H1 (cell line): ENCODE results near the gene SGMS1. TPM values are rescaled to one million over a fixed set of nuclear protein-coding genes. Genes with fewer than 3 reads are reported as not detected.

ENCODE experiments used
- CTCF ChIA-PET: fragments of 300-600 bp; sonication (Branson Sonifier 250); formaldehyde crosslinking; loops from one replicate; lab custom pipeline; 2021; ENCODE audit not compliant: partially characterized antibody; lab: Charles Lee
- POLR2A ChIA-PET: fragments of 300-600 bp; sonication (Branson Sonifier 250); formaldehyde crosslinking; loops from one replicate; lab custom pipeline; 2021; ENCODE audit warnings: inconsistent platforms; ENCODE audit not compliant: partially characterized antibody; lab: Charles Lee
- DNase-seq, 2 experiments: peaks; one replicate each; pipeline versions ENCODE4 v3.0.0 to v3.0.0-alpha.2; 2010 to 2022; ENCODE audit warnings: low spot score in 2 of 2, low read depth in 1 of 2, mixed read lengths in 1 of 2
- FAIRE-seq: peaks from 2 replicates; lab custom pipeline; 2011; peaks lifted over from hg19 to GRCh38; lab: Jason Lieb, UNC
- H2AFZ ChIP-seq: 2 replicates; pipeline ENCODE4 v1.8.1; 2012; ENCODE audit warnings: low read length, inconsistent platforms
- H2AK5ac ChIP-seq: 2 replicates; pipeline ENCODE4 v1.6.1; 2013; ENCODE audit warnings: low read depth, low read length
- H2BK120ac ChIP-seq: replicated peaks from 2 replicates; pipeline ENCODE3; 2013; ENCODE audit warnings: low read depth, low read length, inconsistent platforms
- H2BK12ac ChIP-seq: 2 replicates; pipeline ENCODE4 v1.6.1; 2013; ENCODE audit warnings: low read depth, low read length
- H2BK15ac ChIP-seq: 2 replicates; pipeline ENCODE4 v1.6.1; 2013; ENCODE audit warnings: low read length
- H2BK20ac ChIP-seq: 2 replicates; pipeline ENCODE4 v1.6.1; 2013; ENCODE audit warnings: low read length
- H2BK5ac ChIP-seq: 2 replicates; pipeline ENCODE4 v1.6.1; 2013; ENCODE audit warnings: low read depth, low read length
- H3K14ac ChIP-seq: 2 replicates; pipeline ENCODE4 v1.6.1; 2013; ENCODE audit warnings: inconsistent platforms; ENCODE audit not compliant: insufficient read length
- H3K18ac ChIP-seq: 2 replicates; pipeline ENCODE4 v1.6.1; 2013; ENCODE audit warnings: low read length; ENCODE audit errors: extremely low read depth
- H3K23ac ChIP-seq: 2 replicates; pipeline ENCODE4 v1.6.1; 2013; ENCODE audit warnings: inconsistent platforms; ENCODE audit not compliant: insufficient read length
- H3K23me2 ChIP-seq: 2 replicates; pipeline ENCODE4 v1.6.1; 2013; ENCODE audit warnings: low read depth, low read length
- H3K27ac ChIP-seq: 2 replicates; pipeline ENCODE4 v1.6.1; 2011; ENCODE audit warnings: low read depth, low read length, inconsistent platforms
- H3K27me3 ChIP-seq, 4 experiments: replicated peaks in 1 of 4; 1 replicate in 1 of 4; 2 replicates in 3 of 4; pipeline versions ENCODE4 v1.6.1 to v1.8.1; 2011 to 2013; ENCODE audit warnings: low read length in 3 of 4, mild to moderate bottlenecking in 3 of 4, inconsistent platforms in 2 of 4, mixed read lengths in 2 of 4, moderate library complexity in 1 of 4; ENCODE audit not compliant: control insufficient read depth in 3 of 4, insufficient read depth in 3 of 4; ENCODE audit errors: extremely low read depth in 1 of 4
- H3K36me3 ChIP-seq, 4 experiments: 2 replicates each; pipeline versions ENCODE4 v1.6.1 to v1.8.1; 2011 to 2013; ENCODE audit warnings: mild to moderate bottlenecking in 4 of 4, low read length in 3 of 4, moderate library complexity in 2 of 4, control low read depth in 1 of 4, inconsistent platforms in 1 of 4; ENCODE audit not compliant: insufficient read depth in 4 of 4, control insufficient read depth in 2 of 4
- H3K4ac ChIP-seq: replicated peaks from 2 replicates; pipeline ENCODE3; 2013; ENCODE audit warnings: low read length, low read depth, mixed read lengths, inconsistent platforms; ENCODE audit not compliant: insufficient read length
- H3K4me1 ChIP-seq, 4 experiments: replicated peaks in 1 of 4; 1 replicate in 1 of 4; 2 replicates in 3 of 4; pipeline versions ENCODE4 v1.6.1 to v1.8.1; 2011 to 2013; ENCODE audit warnings: low read length in 3 of 4, inconsistent platforms in 2 of 4, mixed read lengths in 1 of 4; ENCODE audit not compliant: insufficient read depth in 4 of 4, control insufficient read depth in 3 of 4
- H3K4me2 ChIP-seq, 2 experiments: 2 replicates each; pipeline versions ENCODE4 v1.6.1 to v1.8.1; 2011 to 2013; ENCODE audit warnings: low read depth in 2 of 2, low read length in 2 of 2, control low read depth in 1 of 2, inconsistent platforms in 1 of 2, mild to moderate bottlenecking in 1 of 2; ENCODE audit not compliant: insufficient read depth in 1 of 2
- H3K4me3 ChIP-seq, 4 experiments: fragments of 200-600, 300-600 bp in 1 of 4; sonication (generic), shearing (Covaris generic), sonication (Bioruptor Twin) in 1 of 4; 2 replicates each; pipeline versions ENCODE4 v1.5.1 to v1.8.1; 2011 to 2016; ENCODE audit warnings: low read length in 4 of 4, low read depth in 3 of 4, control low read depth in 2 of 4, inconsistent platforms in 2 of 4, mild to moderate bottlenecking in 2 of 4, mixed read lengths in 1 of 4, moderate library complexity in 1 of 4; ENCODE audit not compliant: insufficient read depth in 2 of 4; ENCODE audit errors: extremely low read depth in 1 of 4
- H3K56ac ChIP-seq: replicated peaks from 2 replicates; pipeline ENCODE3; 2013; ENCODE audit warnings: low read depth, mild to moderate bottlenecking, mixed read lengths, low read length, inconsistent platforms; ENCODE audit not compliant: insufficient read length
- H3K79me1 ChIP-seq: 2 replicates; pipeline ENCODE4 v1.6.1; 2013; ENCODE audit warnings: low read depth, low read length, control low read depth
- H3K79me2 ChIP-seq, 2 experiments: 2 replicates each; pipeline versions ENCODE4 v1.6.1 to v1.8.1; 2012 to 2013; ENCODE audit warnings: low read length in 2 of 2, mild to moderate bottlenecking in 2 of 2, inconsistent platforms in 1 of 2; ENCODE audit not compliant: insufficient read depth in 2 of 2, control insufficient read depth in 1 of 2
- H3K9ac ChIP-seq, 4 experiments: replicated peaks in 1 of 4; 1 replicate in 1 of 4; 2 replicates in 3 of 4; pipeline versions ENCODE4 v1.6.1 to v1.8.1; 2011 to 2013; ENCODE audit warnings: low read depth in 3 of 4, low read length in 3 of 4, control low read depth in 2 of 4, mild to moderate bottlenecking in 2 of 4, moderate library complexity in 2 of 4, inconsistent platforms in 1 of 4; ENCODE audit errors: extremely low read depth in 1 of 4
- H3K9me3 ChIP-seq, 2 experiments: 2 replicates each; pipeline versions ENCODE4 v1.6.1 to v1.8.1; 2012 to 2013; ENCODE audit warnings: mild to moderate bottlenecking in 2 of 2, moderate library complexity in 2 of 2, control low read depth in 1 of 2, inconsistent platforms in 1 of 2, low read depth in 1 of 2, low read length in 1 of 2, mixed read lengths in 1 of 2; ENCODE audit not compliant: insufficient read depth in 2 of 2
- H4K20me1 ChIP-seq, 2 experiments: replicated peaks in 1 of 2; 2 replicates each; pipeline versions ENCODE3 to v1.8.1; 2011 to 2013; ENCODE audit warnings: inconsistent platforms in 2 of 2, low read length in 2 of 2, mild to moderate bottlenecking in 1 of 2; ENCODE audit not compliant: insufficient read depth in 2 of 2, control insufficient read depth in 1 of 2
- H4K5ac ChIP-seq: 2 replicates; pipeline ENCODE4 v1.6.1; 2013; ENCODE audit warnings: low read length, low read depth, mixed read lengths, inconsistent platforms; ENCODE audit not compliant: insufficient read length
- H4K8ac ChIP-seq: 2 replicates; pipeline ENCODE4 v1.8.0; 2013; ENCODE audit warnings: mild to moderate bottlenecking, moderate library complexity, low read length, inconsistent platforms; ENCODE audit not compliant: insufficient read depth; ENCODE audit errors: extremely low read depth
- H4K91ac ChIP-seq: replicated peaks from 2 replicates; pipeline ENCODE3; 2013; ENCODE audit warnings: low read length, mixed read lengths, inconsistent platforms; ENCODE audit not compliant: insufficient read length
- BACH1 ChIP-seq: IDR thresholded peaks from 2 replicates; pipeline ENCODE4 v1.6.1; 2012; ENCODE audit warnings: low read length, improper control_type of control experiment
- CHD1 ChIP-seq: IDR thresholded peaks from 2 replicates; pipeline ENCODE4 v1.6.1; 2012; ENCODE audit warnings: low read depth, low read length, improper control_type of control experiment
- HDAC2 ChIP-seq, 2 experiments: fragments of 300-600 bp in 1 of 2; sonication (generic) in 1 of 2; IDR thresholded peaks; 2 replicates each; pipeline ENCODE4 v1.6.1; 2011 to 2012; ENCODE audit warnings: low read depth in 2 of 2, low read length in 2 of 2, mild to moderate bottlenecking in 2 of 2, moderate library complexity in 2 of 2, borderline replicate concordance in 1 of 2, inconsistent platforms in 1 of 2
- JUN ChIP-seq: IDR thresholded peaks from 2 replicates; pipeline ENCODE4 v1.6.1; 2011; ENCODE audit warnings: low read depth, mild to moderate bottlenecking, improper control_type of control experiment, low read length
- PHF8 ChIP-seq: fragments of 200-600 bp; sonication (generic); conservative IDR thresholded peaks from 2 replicates; pipeline ENCODE4 v1.7.1; 2012; ENCODE audit warnings: low read depth, mild to moderate bottlenecking, inconsistent platforms, low read length, moderate library complexity
- RNF2 ChIP-seq: fragments of 200-900, 300-1000 bp; sonication (generic); IDR thresholded peaks from 2 replicates; pipeline ENCODE4 v1.7.1; 2016; ENCODE audit warnings: borderline replicate concordance, low read depth, mild to moderate bottlenecking, antibody characterized with exemption, low read length; ENCODE audit not compliant: poor library complexity, severe bottlenecking; ENCODE audit errors: missing control alignments
- RXRA ChIP-seq: IDR thresholded peaks from 2 replicates; pipeline ENCODE4 v1.6.1; 2011; ENCODE audit warnings: low read depth, mild to moderate bottlenecking, low read length, moderate library complexity; ENCODE audit not compliant: insufficient read depth
- SIRT6 ChIP-seq: IDR thresholded peaks from one replicate; pipeline ENCODE4 v1.7.1; 2012; ENCODE audit warnings: low read length, inconsistent platforms
- SIX5 ChIP-seq: IDR thresholded peaks from 2 replicates; pipeline ENCODE4 v1.6.1; 2011; ENCODE audit warnings: mild to moderate bottlenecking, low read depth, low read length
- SP1 ChIP-seq: IDR thresholded peaks from 2 replicates; pipeline ENCODE4 v1.6.1; 2011; ENCODE audit warnings: low read depth, low read length
- SP4 ChIP-seq: IDR thresholded peaks from 2 replicates; pipeline ENCODE4 v1.6.1; 2012; ENCODE audit warnings: low read length, inconsistent platforms
- TBP ChIP-seq: IDR thresholded peaks from 2 replicates; pipeline ENCODE4 v1.6.1; 2011; ENCODE audit warnings: low read depth, low read length, improper control_type of control experiment
- TEAD4 ChIP-seq: IDR thresholded peaks from 2 replicates; pipeline ENCODE4 v1.6.1; 2012; ENCODE audit warnings: low read depth, low read length, inconsistent platforms, mixed read lengths
- WGBS, 2 experiments: shearing (Covaris generic) in 1 of 2; methylation state at CpG; one replicate each; pipeline versions ENCODE4 v1.1.6 to v1.1.7; 2013 to 2015; ENCODE audit warnings: low lambda C conversion rate in 2 of 2, mixed read lengths in 2 of 2, inconsistent platforms in 1 of 2, low coverage in 1 of 2, missing lambda C conversion rate in 1 of 2; ENCODE audit not compliant: insufficient replicate concordance in 2 of 2, insufficient coverage in 1 of 2, insufficient read length in 1 of 2; ENCODE audit errors: extremely low coverage in 1 of 2, missing lambda C conversion rate in 1 of 2; 5-methylcytosine and 5-hydroxymethylcytosine counted together
- polyA plus RNA-seq, 7 experiments: library from polyadenylated mRNA; depleted of rRNA in 3 of 7; stranded (reverse) in 5 of 7; unstranded in 2 of 7; fragments of >200 nt in 5 of 7; fragments of 200-250 nt in 2 of 7; gene quantifications; 1 replicate in 5 of 7; 2 replicates in 1 of 7; 4 replicates in 1 of 7; pipeline versions ENCODE4 v1.2.1 to v1.2.3, GENCODE V29; 2011 to 2013; ENCODE audit warnings: missing spikeins in 2 of 7, mixed read lengths in 2 of 7
- total RNA-seq: library from RNA; stranded (reverse); fragmentation: NEBNext Ultra II Directional; extraction: Animal tissue kit (Norgen Biotek cat#: 25700); gene quantifications from 2 replicates; pipeline ENCODE4 v1.2.1, GENCODE V29; 2021
- TF ChIP-seq, protein P1 (sequence below): IDR thresholded peaks from 2 replicates; pipeline ENCODE4 v1.6.1; 2012; ENCODE audit warnings: inconsistent platforms

SGMS1 gene
- total and polyA plus RNA-seq, 2 of the 8 experiments (the other 6 are each of a cell fraction or from before 2014, with no cell fraction given): 6.0 to 15.6 TPM

DNA sequence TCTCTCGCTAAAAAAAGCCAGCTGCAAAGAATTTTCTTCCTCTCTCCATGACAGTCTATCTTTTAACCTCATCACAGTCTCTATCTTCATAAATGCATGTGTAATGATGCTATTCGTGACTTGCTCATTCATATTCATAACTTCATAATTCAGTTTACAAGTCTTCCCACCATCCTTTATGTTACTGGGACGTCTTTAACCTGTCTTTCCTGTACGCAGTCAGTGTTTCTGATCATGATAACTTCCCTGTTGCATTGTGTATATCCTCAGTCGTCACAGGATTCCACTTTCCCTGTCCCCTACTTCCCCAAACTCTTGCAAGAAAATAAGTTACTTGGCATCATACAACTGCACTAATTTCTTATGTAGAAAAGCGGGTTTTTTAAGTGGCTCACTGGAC lies 206.9 kb downstream of the SGMS1 start:
- Histone ChIP-seq H3K18ac (no peak overlapping the region), H3K36me3 (no peaks in the 10 kb centered on the region), H3K56ac (no peak overlapping the region), H2BK15ac (no peak overlapping the region), H3K27me3 (no peaks in the 10 kb centered on the region), H3K4ac (no peak overlapping the region), H4K20me1 (peaks cover 0 to 3% of the 10 kb centered on the region in 2 experiments), H3K23me2 (no peaks in the 10 kb centered on the region; the same call in 1 of the 2 replicates), H2AK5ac (no peak overlapping the region), H3K4me3 (no peak overlapping the region), H3K27ac (no peak overlapping the region), H2BK120ac (no peak overlapping the region), H3K79me2 (peaks cover 0 to 29% of the 10 kb centered on the region in 2 experiments; a peak in 3 of 4 replicates), H3K4me2 (peak overlapping the region in 1 of 2 experiments; percentile 79; a peak in 1 of 4 replicates), H3K79me1 (no peaks in the 10 kb centered on the region), H3K9ac (no peak overlapping the region), H3K9me3 (no peaks in the 10 kb centered on the region), H2AFZ (no peak overlapping the region), H4K8ac (no peak overlapping the region), H3K14ac (no peak overlapping the region), H2BK20ac (no peak overlapping the region), H3K4me1 (peaks cover 0 to 9% (median 5%) of the 10 kb centered on the region in 4 experiments; a peak in 6 of 7 replicates), H4K5ac (no peak overlapping the region), H2BK12ac (no peak overlapping the region), H2BK5ac (no peak overlapping the region), H4K91ac (no peak overlapping the region), H3K23ac (no peak overlapping the region)
- WGBS, 2 experiments: 70% methylated on average over 6 of the region's 6 CpGs; no CpG with 5 or more reads in 1 of the 2 experiments
- DNase-seq (no peak), FAIRE-seq (no peak)
- CTCF ChIA-PET: interaction anchor here (0.8 to 1.3 kb wide), 4 partner anchors 10 to 197 kb away, joined by 3 to 4 read pairs (median 4); no protein-coding TSS in a partner anchor
- POLR2A ChIA-PET: interaction anchor here (1.9 to 2.2 kb wide), 2 partner anchors 9 to 11 kb away, joined by 6 read pairs; no protein-coding TSS in a partner anchor
- TF ChIP-seq RXRA (no peak), RNF2 (no peak), TBP (no peak), TEAD4 (no peak), CHD1 (no peak), SP4 (no peak), PHF8 (no peak), SIX5 (no peak), SP1 (no peak), JUN (no peak), SIRT6 (no peak), HDAC2 (IDR thresholded peaks at IDR 0.05; ENCODE audit: borderline replicate concordance in 1 of 2, low read depth in 2 of 2, low read length in 2 of 2) (no peak), BACH1 (no peak)
- TF ChIP-seq, protein P1, sequence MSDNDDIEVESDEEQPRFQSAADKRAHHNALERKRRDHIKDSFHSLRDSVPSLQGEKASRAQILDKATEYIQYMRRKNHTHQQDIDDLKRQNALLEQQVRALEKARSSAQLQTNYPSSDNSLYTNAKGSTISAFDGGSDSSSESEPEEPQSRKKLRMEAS: no peak
